Measurements from ENCODE around the gene ATG4D.

The ATG4D gene

GRCh38 chr19:10543420-10544241 lies at the start of gene ATG4D:
TSS of gene ATG4D (plus strand) at chr19:10543904. CDS start at chr19:10544091, 187 bp downstream.
- DNase-seq: peak; percentile 77

- DNase-seq: no peak
These were observed 46.3 kb upstream of the ATG4D start for GRCh38 chr19:10497371-10497770.

- DNase-seq: no peak
These were observed 44.0 kb upstream of the ATG4D start for GRCh38 chr19:10499550-10500246.

GRCh38 chr19:10500247-10500592 lies 43.5 kb upstream of the ATG4D start:
- no peak for DNase-seq

DNA sequence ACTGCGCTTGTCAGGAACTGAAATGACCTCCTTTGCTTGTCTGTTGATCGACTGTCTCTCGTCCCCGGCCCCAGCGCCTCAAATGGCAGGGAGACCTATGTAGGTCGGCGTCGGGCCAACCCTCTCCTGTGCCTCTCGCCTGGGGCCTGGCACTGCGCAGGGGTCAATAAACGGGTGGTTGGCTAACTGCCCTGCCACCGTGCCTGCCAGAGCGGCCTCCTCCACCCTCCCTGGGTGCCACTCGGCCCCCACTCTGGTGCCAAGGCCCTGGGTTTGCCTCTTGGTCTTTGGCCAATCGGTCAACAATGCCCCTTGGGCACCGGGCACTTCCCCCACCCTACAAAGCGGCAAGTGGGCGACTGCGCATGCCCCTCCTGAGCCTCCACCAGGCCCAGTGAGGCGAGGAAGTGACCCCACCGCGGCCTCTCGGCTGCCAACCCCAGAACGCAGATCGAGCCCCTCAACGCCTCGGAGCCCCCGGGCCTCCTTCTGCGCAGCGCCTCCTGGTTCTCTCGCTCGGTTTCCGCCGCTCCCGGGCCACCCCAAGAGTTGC lies 41.7 kb upstream of the ATG4D start:
- peak; percentile 7 for DNase-seq

DNA sequence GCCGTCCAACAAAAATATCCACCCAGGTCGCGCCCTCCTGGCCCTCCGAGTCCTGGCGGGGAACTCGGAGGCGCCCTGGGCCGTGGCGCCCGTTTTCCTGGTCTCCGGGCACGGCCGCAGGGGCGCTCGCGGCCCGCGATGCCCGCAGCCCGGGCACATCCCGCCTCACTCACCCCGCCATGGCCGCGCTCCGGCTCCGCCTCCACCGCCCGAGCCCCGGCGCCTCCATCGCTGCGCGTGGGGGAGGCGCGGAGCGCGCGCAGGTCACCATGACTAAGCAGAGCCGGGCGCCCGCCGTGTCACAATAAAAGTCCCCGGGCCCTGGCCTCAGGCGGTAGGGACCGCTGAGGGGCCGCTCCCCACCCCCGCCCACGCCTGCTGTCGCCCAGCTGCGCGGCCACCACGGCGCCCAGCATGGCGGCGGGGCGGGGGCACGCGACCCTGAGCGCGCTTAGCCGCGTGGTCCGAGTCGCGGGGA lies 41.1 kb upstream of the ATG4D start:
- DNase-seq: peak; percentile 84

DNA sequence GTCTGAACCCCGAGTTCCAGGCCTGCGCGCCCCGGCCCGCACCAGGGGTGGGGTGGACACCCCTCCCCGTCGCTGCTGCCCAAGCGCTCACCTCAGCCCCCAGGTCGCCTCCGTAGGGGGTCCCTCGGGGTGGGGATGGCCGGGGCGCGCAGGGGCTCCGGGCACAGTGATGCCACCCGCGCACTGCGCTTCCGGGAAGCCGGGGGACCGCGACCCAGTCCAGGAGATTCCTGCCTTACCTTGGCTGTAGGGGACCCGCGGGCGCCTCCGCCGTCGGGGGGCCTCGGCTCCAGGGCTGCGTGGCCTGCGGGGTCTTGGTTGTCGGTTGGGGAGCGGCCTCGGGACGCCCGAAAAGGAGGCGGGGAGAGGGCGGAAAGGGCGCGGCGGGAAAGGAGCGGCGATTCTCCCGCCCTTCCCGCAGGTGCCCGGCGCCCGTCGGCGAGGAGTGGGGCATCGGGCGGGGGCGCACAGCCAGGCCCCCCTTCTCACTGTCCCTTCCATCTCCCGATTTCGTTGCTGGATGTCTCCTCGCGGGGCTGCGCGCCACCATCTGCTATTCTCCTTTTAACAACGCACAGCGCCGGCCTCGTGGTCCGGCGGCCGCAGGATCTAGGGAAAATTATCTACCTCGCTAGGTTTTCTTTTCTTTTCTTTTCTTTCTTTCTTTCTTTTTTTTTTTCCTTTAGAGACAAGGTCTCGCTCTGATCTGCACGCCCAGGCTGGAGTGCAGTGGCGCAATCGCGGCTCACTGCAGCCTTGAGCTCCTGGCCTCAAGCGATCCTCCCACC lies 40.5 kb upstream of the ATG4D start, which contains the start of gene KEAP1:
Gene KEAP1, minus strand, starts transcription at position 355 of the 788 bp plus-strand sequence. CDS start 3,323 bp downstream, outside the sequence.
- no peak for DNase-seq

DNA sequence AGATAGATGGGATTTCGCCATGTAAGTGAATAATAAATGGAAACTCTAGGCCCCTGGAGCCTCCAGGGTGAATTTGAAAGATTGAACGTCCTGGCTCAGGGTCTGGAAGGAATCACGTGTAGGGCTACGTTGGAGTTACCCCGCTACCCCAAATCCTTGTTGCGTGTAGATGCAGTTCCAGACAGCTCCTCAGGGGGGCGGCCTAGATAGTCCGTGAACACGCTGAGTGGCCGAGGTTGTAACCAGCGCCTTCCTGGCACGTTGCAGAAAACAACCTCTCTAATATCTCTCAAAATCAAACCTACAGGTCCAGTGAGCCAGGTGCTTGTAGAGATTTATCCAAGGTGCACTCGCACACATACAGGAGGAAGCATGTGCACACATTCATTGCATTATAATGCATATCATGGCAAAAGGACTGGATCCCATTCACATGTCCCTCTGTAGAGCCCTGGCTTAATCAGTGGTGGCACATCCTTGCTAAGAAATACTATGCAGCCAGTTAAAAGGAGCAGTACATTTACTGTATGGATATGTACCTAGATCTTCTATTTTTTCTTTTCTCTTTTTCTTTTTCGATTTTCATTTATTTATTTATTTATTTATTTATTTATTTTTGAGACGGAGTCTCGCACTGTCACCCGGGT lies 38.0 kb upstream of the ATG4D start:
- peak; percentile 73 for DNase-seq

DNA sequence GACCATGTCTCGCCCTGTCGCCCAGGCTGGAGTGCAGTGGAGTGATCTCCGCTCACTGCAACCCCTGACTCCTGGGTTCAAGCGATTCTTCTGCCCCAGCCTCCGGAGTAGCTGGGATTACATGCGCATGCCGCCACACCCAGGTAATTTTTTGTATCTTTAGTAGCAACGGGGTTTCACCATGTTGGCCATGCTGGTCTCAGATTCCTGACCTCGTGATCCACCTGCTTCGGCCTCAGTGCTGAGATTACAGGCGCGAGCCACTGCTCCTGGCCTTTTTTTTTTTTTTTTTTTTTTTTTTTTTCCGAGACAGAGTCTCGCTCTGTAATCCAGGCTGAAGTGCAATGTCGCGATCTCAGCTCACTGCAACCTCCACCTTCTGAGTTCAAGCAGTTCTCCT lies 35.7 kb upstream of the ATG4D start:
- no peak for DNase-seq

DNA sequence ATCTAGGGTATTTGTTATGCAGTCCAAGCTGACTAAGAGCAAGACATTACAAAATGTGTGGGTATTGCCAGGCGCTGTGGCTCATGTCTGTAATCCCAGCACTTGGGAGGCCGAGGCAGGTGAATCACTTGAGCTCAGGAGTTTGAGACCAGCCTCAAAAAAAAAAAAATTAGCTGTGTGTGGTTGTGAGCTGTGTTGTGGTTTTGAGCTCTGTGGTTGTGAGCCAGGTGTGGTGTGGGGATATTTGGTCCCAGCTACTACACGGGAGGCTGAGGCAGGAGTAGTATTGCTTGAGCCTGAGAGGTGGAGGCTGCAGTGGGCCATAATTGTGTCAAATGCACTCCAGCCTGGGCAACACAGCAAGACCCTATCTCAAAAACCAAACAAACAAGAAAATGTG lies 35.0 kb upstream of the ATG4D start:
- DNase-seq: no peak

GRCh38 chr19:10510301-10510802 lies 33.4 kb upstream of the ATG4D start:
- peak; percentile 47 for DNase-seq

DNA sequence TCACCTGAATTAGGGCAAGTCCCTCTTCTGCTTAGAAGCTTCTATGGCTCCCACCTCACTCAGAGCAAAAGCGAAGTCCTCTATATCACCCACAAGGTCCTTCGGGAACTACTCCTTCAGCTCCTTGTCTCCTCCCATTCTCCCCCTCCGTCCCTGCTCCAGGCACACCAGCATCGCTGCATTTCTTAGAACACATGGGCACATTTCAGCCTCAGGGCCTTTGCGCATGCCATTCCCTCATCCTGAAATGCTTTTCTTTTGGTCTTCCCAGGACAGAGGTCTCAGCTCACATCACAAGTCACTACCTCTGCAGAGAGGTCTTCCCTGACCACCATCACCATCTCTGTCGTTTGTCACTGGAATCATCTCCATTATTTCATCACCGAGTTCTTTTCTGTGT lies 30.5 kb upstream of the ATG4D start:
- DNase-seq: no peak

- DNase-seq: no peak
These were observed 29.2 kb upstream of the ATG4D start for GRCh38 chr19:10514211-10515145.

DNA sequence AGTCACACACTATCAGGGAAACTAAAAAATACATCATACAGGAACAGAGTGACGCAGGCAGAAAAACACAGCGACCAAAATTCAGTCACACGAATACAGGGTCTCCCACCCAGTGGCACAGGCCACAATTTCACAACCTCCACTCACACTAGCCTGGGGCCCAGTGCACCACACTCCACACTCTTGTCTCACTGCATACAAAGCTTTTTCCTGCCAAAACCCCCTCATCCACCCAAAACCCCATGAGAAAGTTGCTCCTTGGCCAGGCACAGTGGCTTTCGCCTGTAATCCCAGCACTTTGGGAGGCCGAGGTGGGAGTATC lies 27.7 kb upstream of the ATG4D start:
- no peak for DNase-seq

DNA sequence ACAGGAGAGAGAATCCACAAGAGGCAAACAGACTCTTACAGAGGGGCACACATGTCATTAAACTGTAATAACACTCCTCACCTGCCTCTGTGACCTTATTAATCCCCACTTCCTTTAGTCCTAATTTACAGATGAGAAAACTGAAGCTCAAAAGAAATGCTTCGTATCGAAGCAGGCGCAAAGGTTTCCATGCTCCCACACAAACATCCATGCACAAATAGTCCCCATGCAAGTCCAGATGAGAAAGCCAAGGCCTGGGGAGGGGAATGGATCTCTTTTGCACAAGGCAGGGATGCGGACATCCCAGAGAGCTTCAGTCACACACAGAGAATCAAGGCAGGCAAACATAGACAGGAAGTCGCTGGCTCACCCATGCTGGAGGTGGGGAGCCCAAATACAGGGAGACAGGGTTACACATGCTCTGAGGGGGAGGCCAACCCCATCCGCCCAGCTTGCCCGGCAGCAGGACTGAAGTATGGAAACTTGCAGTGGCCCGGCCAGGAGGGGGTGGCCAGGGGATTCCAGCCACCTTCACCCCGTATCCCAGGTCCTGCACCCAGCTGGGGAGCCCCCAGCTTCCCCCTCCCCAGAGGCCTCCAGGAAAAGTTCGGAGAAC lies 26.9 kb upstream of the ATG4D start:
- DNase-seq: no peak

DNA sequence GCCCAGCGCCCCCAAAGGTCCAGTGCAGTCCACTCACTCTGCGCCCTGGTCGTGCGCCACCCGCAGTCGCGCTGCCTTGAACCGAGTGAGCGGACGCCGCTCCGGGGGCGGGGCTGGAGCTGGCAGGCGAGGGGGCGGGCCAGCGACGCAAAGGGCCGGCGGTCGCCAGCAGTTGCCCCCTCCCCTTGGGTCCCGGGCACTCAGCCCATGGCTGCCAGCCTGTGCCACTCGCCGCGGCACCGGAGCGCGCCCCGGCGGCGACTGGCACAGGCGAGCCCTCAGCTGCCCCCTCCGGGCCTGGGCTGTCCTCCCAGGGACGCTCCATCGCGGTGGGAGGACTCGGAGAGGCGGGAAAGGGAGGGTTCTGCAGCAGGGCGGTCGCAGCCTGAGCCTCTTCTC lies 26.3 kb upstream of the ATG4D start, which contains the start of gene S1PR5:
Gene S1PR5, minus strand, starts transcription at position 87 of the 399 bp plus-strand sequence. CDS start 2,436 bp downstream, outside the sequence.
- no peak for DNase-seq

- no peak for DNase-seq
These were observed 25.8 kb upstream of the ATG4D start for GRCh38 chr19:10517760-10518443.

DNA sequence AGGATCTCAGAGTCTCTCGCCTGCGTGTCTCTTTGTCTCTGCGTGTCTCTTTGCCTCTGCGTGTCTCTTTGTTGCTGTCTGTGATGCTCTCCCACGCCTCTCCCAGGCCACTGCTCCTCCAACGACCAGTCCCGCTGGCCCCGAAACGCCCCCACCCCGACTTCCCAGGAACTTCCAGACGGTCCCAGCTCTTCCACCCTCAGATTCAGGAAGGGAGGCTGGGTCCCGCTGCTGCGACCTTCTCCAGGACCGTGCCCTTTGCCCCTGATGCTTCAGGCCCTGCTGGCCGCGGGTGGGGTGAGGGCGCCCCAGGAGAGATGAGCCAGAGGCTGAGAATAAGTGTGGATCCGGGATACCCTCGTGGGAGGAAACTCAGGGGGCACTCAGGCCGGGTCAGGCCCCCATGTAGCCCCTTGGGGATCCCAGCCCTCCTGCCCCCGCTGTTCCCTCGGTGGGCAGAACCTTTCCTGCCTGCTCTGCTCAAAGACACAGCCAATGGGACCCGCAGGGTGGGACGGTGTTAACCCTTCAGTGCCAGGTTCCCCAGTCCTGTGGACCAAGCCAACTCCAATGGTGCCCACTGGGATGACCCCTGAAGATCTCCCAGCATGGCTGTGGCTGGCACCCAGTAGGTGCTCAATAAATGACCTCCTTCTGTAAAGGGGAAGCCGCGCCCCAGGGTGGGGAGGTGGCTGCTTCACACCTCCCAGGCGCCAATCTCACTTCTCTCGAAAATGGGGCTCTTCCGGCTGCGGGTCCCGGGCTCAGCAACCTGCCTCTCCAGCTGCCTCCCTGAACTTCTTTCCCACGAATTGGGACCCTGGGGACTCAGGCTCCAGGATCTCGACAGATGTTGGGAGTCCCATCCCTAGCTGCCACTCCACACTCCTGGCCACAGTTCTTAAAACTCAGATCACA lies 25.0 kb upstream of the ATG4D start:
- no peak for DNase-seq

- no peak for DNase-seq
These were observed 24.3 kb upstream of the ATG4D start for GRCh38 chr19:10519421-10519820.

Data from activated effector memory CD4-positive, alpha-beta T cell treated with Interleukin-2 at 50 U/mL for 16 hours (primary cell).